ENCODE results near the gene PCYOX1L.

- TF ChIP-seq CTCF (IDR thresholded peaks at IDR 0.05) (no peak), EP300 (IDR thresholded peaks at IDR 0.05) (peak; percentile 28), POLR2AphosphoS5 (IDR thresholded peaks at IDR 0.05) (peak in 2 of 3 donors; percentile 11 to 63), POLR2A (IDR thresholded peaks at IDR 0.05) (no peak)
Observed at GRCh38 chr5:149380466-149381121, 22.7 kb downstream of the PCYOX1L start.

Data from stomach (tissue), 4 donors.